NCI-H524 treated with DMSO at 0.1 percent for 48 hours (cell line): ENCODE measurements around the gene C6orf136.

Experiments
- DNase-seq: peaks from one replicate; lab custom pipeline; 2025; lab: John Stamatoyannopoulos, UW

The C6orf136 gene

DNA sequence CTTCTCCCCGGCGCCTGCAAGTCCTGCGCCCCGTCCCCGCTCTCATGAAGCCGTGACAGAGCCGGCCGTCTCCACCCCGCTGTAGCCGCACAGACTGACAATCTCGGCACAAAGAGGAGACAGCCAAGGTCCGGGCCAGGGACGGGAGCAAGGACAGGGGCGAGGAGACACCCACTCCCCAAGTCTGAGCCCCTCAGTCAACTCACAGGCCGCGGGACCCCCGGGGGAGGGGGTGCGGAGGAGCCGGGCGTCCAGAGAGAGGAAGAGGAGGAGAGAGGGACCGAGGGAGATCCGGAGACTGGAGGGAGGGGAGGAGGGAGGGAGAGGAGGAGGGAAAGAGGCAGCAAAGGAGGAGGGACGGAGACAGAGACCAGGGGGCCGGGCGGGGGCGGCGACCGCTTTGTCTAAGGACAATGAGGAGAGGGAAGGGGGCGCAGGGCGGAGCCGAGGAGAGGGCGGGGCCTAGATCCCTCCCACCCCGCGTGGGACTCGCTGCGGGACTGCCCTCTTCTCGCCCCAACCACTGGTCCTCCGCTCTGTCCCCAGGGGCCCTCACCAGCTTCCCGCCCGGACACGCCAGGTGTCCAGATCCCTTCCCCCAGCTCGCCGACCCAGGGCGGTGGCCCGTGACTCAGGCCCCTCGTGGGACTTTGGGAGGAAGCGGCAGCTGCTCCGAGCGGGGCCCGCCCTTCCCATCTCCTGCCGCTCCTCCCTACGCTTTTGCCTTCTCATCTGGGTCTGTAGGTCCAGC is 40.1 kb downstream of the C6orf136 start:
- peak; percentile 34 for DNase-seq

DNA sequence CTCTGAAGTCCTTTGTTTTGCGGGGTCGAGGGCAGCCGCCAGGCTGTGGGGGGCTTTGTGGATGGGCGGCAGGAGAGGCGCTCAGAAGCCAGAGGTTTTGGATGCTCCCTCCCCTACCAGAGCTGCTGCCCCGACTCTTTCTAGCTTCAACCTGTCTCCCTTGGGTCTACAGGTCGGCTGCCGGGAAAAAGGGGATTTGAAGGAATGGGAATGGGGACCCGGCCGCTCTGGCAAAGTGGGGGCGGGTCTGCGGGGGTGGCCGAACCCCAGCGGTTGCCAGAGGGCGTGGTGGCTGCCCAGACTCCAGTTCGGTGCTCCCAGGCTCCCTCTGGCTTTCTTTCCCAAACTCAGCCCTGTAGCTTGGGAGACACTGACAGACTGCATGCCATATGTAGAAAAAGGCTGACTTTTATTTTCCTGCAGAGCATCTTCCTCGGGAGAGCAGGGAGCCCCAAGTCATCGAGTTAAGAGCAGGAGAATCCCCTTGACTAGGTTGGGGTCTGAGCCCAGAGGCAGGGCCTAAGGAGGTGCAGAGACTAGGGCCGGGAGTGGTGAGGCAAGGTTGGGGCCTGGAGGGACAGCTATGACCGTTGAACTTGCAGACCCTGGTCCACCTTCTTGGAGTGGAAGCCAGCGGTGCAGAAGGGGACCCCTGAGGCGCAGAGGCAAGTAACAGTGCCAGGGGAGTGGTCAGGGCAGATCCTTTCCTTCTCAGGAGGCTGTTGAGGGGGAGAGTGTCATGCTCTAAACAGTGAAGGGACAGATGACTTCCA is 40.9 kb downstream of the C6orf136 start:
- DNase-seq: no peak

DNA sequence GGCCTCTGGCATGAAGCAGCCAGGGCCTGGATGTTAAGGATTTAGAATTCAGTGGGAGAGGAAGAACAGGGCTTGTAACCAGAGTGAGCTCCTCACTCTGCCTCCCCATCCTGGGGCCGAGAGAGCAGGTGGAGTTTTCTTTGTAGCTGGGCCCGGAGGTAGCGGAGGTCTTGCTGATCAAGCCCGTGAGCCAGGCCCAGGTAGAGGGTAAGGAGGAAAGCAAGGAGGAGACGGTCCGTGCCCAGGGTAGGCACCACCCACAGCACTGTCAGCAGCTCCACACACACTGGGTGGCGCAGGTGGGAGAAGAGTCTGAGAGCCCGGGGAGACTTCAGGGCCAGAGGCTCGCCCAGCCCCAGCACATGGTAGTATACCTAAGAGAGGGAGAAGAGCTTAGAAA is 41.6 kb downstream of the C6orf136 start:
- no peak for DNase-seq

DNA sequence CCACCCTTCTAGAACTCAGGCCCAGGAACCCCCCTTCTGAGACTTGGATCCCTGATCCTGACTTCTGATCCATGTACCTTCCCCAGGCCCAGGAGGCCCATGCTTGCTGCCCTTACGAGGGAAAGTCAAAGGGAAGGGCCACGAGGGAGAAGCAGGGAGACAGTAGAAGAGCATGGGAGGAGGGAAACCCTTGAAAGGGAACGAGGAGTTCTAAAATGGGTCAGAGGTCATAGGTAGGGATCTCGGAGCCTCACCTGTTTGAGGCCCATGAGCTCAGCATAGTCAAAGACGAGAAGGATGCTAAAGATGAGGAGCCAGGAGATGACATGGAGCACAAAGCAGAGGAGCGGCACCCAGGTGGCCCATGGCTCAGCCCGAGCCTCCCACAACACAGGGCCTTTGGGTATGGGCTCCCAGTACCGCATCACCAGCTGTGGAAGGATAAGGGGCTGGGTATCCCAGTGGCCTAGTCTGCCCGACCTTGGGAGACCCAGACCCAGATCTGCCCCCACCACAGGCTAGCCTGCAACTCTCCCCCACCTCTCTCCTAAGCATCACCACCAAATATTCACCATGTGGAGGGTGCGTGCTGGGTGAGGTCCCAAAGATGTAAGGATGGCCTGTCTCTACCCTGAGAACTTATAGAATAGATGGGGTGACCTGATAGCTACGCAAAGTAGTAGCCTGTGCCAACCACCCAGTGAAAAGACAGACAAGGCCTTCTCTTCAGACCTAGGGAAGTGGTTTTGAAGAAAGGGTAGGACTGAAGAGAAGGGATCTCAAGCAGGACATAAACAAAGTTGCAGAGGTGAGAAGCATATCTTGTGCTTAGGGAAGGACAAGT is 42.3 kb downstream of the C6orf136 start:
- no peak for DNase-seq

DNA sequence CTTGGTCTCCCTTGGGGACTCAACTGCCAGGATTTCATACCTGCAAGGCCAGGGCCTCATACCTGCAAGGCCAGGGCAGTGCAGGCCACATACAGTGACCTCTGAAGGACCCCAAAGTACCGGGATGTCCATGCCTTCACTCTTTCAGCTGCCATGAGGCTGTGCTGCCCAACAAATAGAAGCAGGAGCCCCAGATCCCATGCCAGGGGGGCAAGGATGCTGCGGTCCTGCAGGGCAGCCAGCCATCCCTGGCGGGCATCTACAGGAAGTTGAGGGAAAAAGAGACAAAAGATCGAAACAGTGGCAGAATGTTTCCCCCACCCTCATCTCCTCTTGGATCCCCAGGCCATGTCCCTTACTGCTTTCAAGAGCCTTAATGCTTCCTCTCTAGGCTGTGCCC is 43.1 kb downstream of the C6orf136 start:
- no peak for DNase-seq

DNA sequence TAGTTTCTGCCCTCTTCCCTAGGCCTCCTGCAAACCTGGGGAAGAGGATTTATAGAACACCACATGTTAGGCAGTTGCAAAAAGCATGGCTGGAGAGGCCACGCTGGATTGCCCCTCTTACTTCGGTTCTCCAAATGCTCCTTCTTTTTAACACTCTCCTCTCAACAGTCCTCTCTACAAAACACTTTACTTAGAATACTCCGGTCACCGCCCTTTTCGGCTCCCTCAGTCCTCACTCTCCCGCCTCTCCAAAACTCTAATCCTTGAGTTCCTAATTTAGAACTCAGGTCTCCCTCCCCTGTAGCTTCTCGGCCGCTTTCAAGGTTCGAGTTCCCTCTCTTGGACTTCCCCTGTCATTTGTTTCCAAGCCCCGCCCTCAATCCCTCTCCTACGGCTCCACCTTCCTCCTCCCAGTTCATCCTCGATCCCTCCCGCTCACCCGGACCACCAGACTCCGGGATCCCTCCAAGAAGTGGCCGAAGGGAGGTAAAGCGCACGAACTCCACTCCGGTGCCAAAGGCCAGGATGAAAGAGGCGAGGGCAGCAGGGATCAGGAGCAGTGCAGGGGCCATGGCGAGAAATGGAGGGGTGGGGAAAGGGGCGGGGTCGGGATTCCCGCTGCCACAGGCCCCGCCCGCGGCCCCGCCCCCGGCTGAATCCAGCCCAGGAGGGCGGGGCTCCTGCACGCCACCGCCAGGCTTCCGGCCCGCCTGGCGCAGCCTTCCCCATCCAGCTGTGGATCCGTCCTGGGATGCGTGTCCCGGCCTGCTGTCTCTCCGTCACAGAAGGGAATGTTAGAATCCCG is 43.7 kb downstream of the C6orf136 start, which contains the start of gene NRM:
Gene NRM, minus strand, starts transcription at position 582 of the 805 bp plus-strand sequence. Its CDS starts 10 bp downstream, at position 572.
- peak; percentile 56 for DNase-seq

DNA sequence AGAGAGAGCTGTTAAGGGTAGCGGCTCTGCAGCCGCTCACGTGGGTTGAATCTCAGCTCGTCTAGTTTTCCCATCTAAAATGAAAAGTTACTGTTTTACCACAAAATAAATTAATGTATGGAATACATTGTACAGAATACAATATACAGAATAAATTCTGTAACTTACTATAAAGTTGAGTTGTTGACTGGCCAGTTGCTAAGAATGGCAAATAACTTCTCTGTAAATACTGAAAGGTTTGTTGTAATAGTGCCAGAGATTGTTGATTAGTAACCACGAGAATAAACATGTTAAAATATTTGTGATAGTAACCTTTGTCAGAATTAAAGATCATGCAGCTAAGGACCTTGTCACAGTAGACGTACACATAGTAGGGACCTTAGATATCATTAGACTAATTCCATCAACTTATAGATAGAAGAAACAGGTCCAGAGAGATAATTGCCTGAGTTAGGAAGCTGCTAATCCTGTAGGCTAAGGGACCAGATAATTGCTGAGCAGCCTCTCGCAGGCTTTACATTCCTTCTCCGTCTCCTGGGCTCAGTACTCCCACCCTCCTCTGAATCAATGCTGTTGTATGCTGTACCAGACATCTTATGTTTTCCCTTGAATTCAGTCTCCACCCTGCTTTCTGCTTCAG is 44.4 kb downstream of the C6orf136 start:
- DNase-seq: no peak

DNA sequence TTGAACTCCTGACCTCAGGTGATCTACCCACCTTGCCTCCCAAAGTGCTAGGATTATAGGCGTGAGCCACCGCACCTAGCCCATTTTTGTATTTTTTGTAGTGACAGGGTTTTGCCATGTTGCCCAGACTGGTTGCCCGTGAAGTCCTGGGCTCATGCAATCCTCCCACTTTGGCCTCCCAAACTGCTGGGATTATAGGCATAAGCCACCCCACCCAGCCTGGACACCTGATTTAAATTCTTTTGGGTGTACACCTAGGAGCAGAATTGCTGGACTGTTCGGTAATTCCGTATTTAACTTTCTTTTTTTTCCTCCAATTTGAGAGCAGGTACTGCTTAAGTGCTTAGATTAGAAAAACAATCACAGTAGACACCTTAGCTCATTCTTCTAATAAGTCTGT is 49.5 kb downstream of the C6orf136 start:
- DNase-seq: no peak

DNA sequence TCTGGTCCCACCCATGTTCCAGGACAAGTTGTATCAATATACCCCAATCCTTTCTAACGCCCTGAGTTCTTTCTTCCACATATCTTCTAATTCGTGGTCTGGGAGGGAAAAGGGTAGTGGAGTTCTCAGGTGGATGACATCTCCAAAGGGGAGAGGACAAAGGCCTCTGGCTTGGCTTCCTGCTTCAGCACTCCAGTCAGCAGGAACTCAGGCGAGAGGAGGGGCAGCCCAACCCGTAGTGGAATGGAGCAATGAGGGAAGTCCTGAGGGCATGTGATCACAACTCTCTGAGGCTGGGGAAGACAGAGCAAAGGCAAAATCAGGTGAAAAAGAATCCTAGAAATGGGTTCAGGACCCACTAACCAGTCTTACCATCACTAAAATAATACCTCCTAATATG is 53.4 kb downstream of the C6orf136 start:
- DNase-seq: no peak
